Stimulated activated CD8-positive, alpha-beta memory T cell treated with anti-CD3 and anti-CD28 coated beads, Interleukin-4, amount 100 ng/mL, for 48 hours (primary cell): Measurements from ENCODE around the gene HOXA7.

ENCODE experiments used
- DNase-seq: peaks from one replicate; pipeline ENCODE4 v3.0.0-alpha.2; 2020

The HOXA7 gene

DNA sequence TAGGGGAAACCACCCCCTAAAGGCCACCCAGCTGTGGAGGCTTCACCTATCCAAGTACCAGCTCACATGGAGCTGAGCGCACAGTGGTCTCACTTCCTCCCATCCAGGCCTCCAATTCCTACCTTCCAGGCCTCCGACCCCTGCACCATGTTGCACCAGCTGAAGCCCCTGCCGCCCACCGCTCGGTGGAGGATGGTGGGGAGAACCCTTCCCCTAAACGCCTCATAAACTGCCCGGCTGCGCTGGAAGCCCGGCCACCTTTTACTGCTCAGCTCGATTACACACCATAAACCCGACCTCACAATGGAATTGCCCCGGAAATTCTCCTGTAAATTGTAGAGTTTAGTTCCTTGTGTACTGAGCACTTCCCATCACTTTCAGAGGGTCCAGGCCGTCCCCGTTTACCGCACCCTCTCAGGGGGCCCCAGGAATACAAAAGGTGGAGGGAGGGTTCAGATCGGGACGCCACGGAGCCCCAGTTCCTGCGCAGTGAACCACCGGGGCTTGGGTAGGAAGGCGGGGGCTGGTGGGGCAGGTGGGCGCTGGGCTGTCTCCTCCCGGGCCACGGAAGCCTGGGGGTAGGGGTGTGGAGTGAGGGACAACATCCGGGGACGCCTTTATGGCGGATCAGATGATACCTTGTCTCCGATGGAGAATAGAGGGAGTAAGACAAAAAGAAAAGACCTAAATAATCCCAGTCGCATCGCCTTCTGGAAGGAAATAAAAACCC lies 1.4 kb upstream of the HOXA7 start:
- no peak for DNase-seq

GRCh38 chr7:27156916-27157701 lies 634 bp upstream of the HOXA7 start:
- no peak for DNase-seq

- no peak for DNase-seq
These were observed 513 bp downstream of the HOXA7 start for GRCh38 chr7:27155816-27156507.

- DNase-seq = peak; percentile 60
These were observed 1.3 kb downstream of the HOXA7 start for GRCh38 chr7:27154901-27155815.

- DNase-seq = no peak
These were observed 2.1 kb downstream of the HOXA7 start for GRCh38 chr7:27154369-27154768.

DNA sequence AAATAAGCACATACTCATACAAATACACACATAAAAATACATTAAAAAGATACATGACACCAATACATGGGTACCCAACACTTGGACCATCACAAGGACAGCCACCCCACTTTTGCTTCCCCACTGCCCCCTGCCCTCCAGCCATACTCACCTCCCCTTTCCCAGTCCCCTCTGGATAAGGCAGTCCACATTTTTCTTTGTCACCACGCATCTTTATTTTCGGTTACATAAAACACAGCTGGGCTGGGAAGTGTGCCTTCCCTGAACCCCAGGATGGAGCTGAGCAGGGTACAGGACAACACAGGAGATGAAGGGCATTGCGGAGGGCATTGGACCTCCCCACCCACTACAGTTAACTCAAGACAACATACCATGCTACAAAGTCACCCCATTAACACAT lies 2.9 kb downstream of the HOXA7 start:
- DNase-seq = no peak

DNA sequence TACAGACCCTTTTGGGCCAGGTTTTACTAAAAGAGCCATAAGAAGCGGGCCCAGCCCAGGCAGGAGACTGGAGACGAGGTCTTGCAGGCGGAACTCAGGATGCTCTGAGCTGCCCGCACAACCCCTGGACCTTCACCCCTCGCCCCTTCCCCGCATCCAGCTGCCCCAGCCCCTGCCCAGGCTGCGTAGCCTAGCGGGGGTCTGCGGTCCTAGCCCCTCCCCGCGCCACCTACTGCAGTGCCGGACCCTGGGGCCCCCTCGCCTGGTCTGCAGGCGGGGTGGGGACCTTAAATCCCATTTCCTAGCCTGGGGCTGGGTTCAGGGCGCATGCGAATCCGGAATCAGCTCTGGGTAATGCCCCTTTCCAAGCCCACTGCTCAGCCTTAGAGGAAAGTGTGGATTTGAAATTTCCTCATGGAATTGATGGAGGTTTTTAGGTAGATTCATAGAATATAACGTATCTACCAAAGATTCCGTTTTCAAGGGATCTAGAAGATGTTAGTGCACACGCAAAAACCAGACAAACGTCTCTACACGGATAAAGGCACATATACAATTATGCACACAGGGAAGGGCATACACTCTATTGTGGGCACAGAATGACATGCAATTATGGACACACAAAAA lies 3.5 kb downstream of the HOXA7 start:
- DNase-seq = no peak

DNA sequence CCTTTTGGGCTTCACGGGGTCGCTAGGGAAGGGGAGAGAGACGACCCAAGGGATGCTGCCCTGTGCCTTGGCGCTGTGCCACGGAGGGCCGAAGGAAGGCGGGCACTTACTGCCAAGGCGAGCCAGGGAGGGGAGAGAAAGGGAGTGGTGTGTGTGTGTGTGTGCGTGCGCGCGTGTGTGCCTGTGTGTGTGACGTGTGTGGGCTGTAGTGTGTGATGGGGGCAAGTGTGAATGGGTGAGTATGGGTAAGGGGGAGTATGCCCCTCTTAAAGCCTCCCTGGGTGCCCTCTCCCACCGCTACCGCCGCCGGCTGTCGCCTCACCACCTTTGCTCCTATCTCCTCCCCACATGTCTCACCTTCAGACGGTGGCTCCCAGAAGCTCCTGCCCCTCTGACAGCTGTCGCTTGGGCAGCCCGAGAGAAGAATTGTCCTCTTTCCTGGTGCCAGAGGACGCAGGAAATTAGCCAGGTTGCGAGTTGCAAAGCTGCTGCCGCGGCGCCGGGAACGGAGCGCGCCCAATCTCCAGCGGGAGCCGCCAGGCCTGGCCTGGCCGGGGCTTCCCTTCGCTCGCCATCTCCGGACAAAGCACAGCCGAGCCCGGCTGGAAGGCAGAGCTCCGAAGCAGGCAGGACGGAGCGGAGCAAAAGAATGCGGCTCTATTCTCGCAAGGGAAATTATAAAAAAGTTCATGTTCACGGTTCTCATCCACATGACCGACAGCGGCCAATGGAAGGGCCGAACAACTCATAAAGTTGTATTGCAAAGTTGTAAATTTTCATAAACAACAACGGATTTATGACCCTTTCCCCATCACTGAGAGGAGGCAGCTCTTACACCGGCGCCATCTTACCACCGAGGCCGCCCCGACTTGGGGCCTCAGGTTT lies 4.3 kb downstream of the HOXA7 start, which contains the start of gene HOXA3:
HOXA3 (minus strand) TSS at position 653 of the 885 bp plus-strand sequence. CDS start 41,943 bp downstream, outside the sequence.
- no peak for DNase-seq

GRCh38 chr7:27151341-27151930 lies 5.0 kb downstream of the HOXA7 start:
- no peak for DNase-seq

DNA sequence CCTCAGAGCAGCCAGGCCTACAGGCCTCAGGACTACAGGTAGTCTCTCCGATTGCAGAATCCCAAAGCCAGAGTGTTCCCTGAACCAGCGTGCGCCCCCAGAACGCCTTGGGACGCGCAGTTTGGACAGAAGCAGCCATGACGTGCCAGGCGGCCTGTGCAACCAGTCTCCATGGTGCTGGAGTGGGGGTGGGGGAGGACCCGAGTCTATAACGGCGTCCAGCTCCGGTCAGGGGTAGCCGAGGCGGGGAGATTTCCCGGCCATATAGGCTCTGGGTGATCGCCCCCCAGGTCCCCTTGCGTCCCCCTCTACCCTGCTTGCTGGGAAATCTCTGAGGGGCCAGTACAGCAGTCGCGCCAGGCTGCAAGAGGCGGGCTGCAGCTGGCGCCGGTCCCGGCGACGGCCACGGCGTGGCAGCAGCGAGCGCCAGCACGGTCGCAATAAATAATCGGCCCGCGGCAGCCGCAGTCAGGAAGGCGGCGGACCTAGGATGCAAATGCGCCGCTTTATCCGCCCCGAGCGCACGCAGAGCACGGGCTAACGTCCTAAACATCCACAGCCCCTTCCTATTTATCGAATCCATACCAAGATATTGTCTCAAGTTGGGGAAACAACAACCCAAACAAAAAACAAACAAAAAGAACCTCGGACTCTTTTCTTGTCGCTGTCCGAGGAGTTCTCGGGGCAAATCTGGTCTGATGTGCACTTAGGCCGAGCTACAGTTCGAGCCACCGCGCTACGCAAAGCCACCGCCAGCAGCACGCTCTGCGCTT lies 5.7 kb downstream of the HOXA7 start:
- DNase-seq = peak; percentile 78

DNA sequence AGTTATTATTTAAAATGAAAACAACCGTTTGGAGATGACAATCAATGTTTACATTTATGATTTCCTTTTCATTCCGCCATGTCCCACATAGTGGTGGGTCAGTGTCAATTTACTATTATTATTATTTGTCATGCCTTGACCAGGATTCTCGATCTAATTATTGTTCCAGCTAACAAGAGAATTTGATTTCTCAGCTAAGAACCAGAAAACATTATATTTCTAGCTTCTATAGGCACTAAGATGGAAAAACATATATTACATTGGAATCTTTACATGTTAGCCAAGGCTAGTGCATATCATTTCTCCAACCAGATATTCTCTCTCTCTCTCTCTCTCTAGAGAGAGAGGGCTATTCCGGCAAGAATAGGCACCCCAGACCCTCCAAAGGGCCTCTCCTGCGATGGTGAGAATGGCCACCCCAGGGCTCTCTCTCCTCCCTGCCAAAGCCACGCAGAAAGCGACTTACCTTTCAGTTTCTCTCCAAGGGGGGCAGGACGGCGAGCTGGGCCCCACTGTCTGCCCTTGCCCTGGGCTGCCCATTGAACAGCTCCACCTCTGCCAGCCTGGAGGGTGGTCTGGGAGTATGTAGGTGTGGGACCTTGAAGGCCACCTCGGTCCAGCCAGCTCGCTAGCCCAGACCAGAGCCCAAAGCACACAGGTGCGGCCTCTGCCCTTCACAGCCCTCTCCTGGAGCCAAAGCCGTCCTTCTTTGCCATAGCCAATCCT lies 6.5 kb downstream of the HOXA7 start:
- no peak for DNase-seq

DNA sequence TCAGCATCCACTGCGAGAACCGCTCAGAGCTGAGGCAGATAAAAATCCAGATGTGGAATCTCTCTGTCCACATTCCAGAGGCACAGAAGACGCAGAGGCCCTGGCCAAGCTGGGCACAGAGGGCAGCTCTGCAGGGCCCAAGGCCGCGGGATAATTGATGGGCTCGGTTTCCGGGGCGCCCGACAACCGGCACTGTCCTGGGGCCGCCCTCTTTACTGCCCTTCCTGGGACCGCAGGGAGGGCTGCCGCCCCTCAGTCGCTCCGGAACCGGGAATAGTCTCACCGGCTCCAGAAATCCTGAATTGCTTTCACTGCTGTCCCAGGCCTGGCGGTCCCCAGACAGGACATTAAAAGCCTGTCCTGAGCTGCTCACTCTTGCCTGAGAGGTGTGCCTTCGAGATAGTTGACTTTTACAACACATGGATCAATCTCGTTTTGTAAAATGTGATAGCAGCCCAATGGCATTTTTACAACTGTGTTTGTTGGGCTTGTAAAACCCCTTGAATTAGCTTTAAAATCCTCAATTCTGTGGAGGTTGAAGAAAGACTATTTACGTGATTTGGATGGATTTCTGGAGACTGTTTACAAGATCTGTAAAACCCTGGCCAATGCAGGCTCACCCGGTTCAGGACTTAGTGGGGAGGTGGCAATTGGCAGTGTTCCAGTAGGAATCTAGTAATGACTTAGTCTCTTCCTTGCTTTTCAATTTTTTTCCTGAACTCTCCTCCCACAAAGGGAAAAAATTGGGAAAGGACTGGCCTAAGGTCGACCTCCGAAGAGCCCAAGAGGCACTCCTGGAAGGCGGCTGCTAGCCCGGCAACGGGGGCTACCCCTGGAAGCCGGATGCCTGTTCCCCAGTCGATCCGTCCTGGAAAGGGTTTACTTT lies 7.5 kb downstream of the HOXA7 start:
- no peak for DNase-seq

- DNase-seq = no peak
These were observed 8.3 kb downstream of the HOXA7 start for GRCh38 chr7:27148031-27148755.

DNA sequence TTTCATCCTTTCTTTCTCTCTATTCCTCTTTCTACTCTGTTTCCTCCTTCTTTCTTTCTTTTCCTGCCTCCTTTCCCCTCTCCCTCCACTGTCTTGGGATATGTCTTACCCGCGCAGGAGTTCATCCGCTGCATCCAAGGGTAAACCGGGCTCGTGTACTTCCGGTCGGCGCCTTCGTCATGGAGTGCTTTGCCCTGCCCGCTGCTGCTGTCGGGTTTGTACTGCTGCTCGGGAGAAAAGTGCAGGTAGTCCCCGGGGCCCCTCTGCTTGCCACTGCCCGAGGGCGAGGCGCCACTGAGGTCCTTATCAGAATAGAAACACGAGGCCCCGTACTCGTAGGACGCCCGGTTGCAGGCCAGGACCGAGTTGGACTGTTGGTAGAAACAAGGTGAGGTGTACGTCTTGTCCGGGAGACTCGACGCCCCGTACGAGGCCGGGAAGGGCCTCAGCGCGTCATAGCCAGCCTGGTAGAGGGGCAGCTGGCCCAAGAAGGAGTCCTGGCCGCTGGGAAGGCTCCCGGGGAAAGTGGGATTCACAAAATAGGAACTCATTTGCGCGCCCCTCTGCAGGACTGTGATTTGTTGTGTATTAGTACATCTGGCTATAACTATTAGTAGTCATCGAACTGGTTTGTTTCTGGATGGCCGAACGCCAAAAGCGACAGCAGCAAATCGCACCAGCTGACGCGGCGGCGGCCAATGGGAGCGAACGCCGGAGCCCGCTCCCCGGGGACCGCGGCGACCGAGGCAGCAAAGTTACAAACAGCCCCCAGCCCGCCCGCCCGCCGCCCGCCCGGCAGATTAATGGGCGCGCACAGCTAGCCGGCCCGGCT lies 9.1 kb downstream of the HOXA7 start, which contains the start of gene HOXA6:
HOXA6 (minus strand) TSS at position 576 of the 832 bp plus-strand sequence; CDS start at position 551, 25 bp downstream.
- no peak for DNase-seq

DNA sequence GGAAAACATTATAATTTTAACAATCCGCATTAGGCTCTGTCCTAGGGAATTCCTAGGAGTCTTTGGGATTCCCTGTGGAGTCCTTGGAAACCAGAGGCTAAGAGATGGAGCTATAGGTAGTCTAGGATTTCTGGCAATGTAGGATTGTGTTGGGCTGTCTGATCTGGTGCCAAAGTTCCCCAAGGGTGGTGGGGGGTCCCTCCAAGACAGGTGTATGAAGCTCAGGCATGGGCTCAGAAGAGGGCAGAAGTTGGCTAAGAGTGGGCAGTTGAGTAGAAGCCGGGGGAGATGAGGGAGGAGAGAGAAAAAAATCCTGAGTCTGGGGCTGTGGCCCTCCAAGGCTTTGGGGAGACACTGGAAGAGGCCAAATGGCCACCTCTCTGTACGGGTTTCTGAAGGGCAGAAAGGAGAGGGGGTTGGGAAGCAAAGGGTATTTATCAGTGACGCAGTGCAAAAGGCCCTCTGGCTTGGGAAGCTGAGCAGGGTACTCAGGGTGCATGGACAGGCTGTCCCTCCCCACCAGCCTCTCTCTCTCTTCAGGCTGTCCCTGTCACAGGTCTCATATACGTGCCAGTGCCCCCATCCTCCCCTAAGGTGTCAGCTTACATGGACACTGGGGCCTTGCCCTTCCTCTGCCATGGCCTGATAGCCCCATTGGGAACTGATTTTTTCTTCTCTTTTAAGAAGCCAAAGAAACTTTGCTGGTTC lies 9.8 kb downstream of the HOXA7 start:
- no peak for DNase-seq
